Loucy (cell line): ENCODE data around the gene MRPL12.

Source experiments
- CTCF ChIP-seq: fragments of 200-600 bp; sonication (generic); conservative IDR thresholded peaks from 2 replicates; pipeline ENCODE4 v1.5.1; 2014; ENCODE audit warnings: mild to moderate bottlenecking, antibody characterized with exemption, low read length
- EZH2phosphoT487 ChIP-seq: fragments of 200-600 bp; IDR thresholded peaks from 2 replicates; pipeline ENCODE4 v1.6.1; 2018; ENCODE audit warnings: antibody characterized with exemption, mild to moderate bottlenecking, moderate library complexity, borderline replicate concordance

- TF ChIP-seq CTCF (no peak), EZH2phosphoT487 (no peak)
These were observed 41.2 kb upstream of the MRPL12 start for GRCh38 chr17:81662002-81662401.
